Heart right ventricle (tissue), 16 donors: ENCODE results near the gene JUND. TPM values are rescaled to one million over a fixed set of nuclear protein-coding genes. Genes with fewer than 3 reads are reported as not detected.

ENCODE experiments used
- ATAC-seq, 8 donors: fragments of 200-7000 bp; cut with Tn5 transposase; one replicate each; pipeline ENCODE4 v1.9.1; 2020; ENCODE audit warnings: mild to moderate bottlenecking in 8 of 8, moderate library complexity in 8 of 8, moderate number of reproducible peaks in 1 of 8
- DNase-seq, 2 donors: peaks; one replicate each; pipeline ENCODE4 v3.0.0-alpha.2; 2020
- H3K27ac ChIP-seq, 10 donors: fragments of 200-600 bp; sonication (generic) in 2 of 10; one replicate each; pipeline versions ENCODE4 v1.5.0 to v1.8.0; 2020 to 2022; ENCODE audit warnings: mild to moderate bottlenecking in 3 of 10
- H3K27me3 ChIP-seq, 7 donors: fragments of 200-600 bp; one replicate each; pipeline ENCODE4 v1.8.0; 2021 to 2022; ENCODE audit warnings: mild to moderate bottlenecking in 2 of 7
- H3K36me3 ChIP-seq, 9 donors: fragments of 200-600 bp; sonication (generic) in 1 of 9; one replicate each; pipeline versions ENCODE4 v1.5.0 to v1.8.0; 2020 to 2022; ENCODE audit warnings: mild to moderate bottlenecking in 2 of 9
- H3K4me1 ChIP-seq, 9 donors: fragments of 200-600 bp; sonication (generic) in 1 of 9; one replicate each; pipeline versions ENCODE4 v1.5.0 to v1.8.0; 2020 to 2022; ENCODE audit warnings: mild to moderate bottlenecking in 4 of 9
- H3K4me3 ChIP-seq, 10 donors: fragments of 200-600 bp; sonication (generic) in 2 of 10; one replicate each; pipeline versions ENCODE4 v1.5.0 to v1.8.0; 2020 to 2022; ENCODE audit warnings: mild to moderate bottlenecking in 7 of 10, moderate library complexity in 2 of 10
- H3K9me3 ChIP-seq, 11 donors: fragments of 200-600 bp in 10 of 11; sonication (generic) in 2 of 11; one replicate each; pipeline versions ENCODE4 v1.5.0 to v1.8.0; 2013 to 2022; ENCODE audit warnings: mild to moderate bottlenecking in 2 of 11, control low read depth in 1 of 11, moderate library complexity in 1 of 11
- WGBS, 2 donors: extraction: QIAGEN DNeasy Blood & Tissue Kit; methylation state at CpG; one replicate each; pipeline ENCODE4 v1.1.7; 2013; ENCODE audit warnings: inconsistent platforms in 1 of 2; 5-methylcytosine and 5-hydroxymethylcytosine counted together
- intact Hi-C, 10 donors: fragments of 100-400 bp; cut with DNase I; formaldehyde crosslinking; loops; one replicate each; pipeline versions ENCODE4 v1.11.1 to v1.14.2; 2022
- polyA plus RNA-seq, 2 donors: library from polyadenylated mRNA; stranded (reverse); fragments of 200-250 nt; gene quantifications; one replicate each; pipeline ENCODE4 v1.2.3, GENCODE V29; 2013
- total RNA-seq, 10 donors: library from RNA; stranded (reverse); fragmentation: NEBNext Ultra II Directional in 3 of 10; extraction: Animal tissue kit (Norgen Biotek cat#: 25700) in 3 of 10; gene quantifications; one replicate each; pipeline versions ENCODE4 v1.2.1 to v1.2.4, GENCODE V29; 2021 to 2023
- TF ChIP-seq, protein P1 (sequence below), 9 donors: fragments of 200-600 bp; sonication (generic) in 2 of 9; IDR thresholded peaks; one replicate each; pipeline versions ENCODE4 v1.5.0 to v1.8.0; 2021 to 2022; ENCODE audit warnings: antibody characterized with exemption in 9 of 9, mild to moderate bottlenecking in 5 of 9, moderate library complexity in 1 of 9
- donor health status: Arrhythmogenic right ventricular cardiomyopathy.
- donor health status: ischemic (EF 13 %, LVEDD 7.1; RV severe dilation, severe dysfunction).
- donor health status: healthy with polysubstance abuse.
- donor health status: DM: no; HTN: yes; CAD: no.
- donor health status: DM: no; HTN: no; CAD: no.
- donor health status: ischemic (EF 25% LVEDD 6.9; RV normal size, moderate dysfunction).
- donor health status: ischemic (EF 25% LVEDD 5.7; RV mildly dilated, moderate dysfunction).
- donor health status: healthy.
- donor health status: DM: yes; HTN: yes; CAD: no.
- donor health status: Ischemic cardiomyopathy.
- donor health status: ischemic (EF 35%, LVEDD 5.7; RV mildly dilated, moderate dysfunction).
- donor health status: nonischemic (EF 11% LVEDD 7.7; RV severe dilation, severe dysfunction).
- donor health status: DM: yes; HTN: yes; CAD: no.
- donor health status: PGD.
- donor health status: ischemic (EF 29% LVEDD 5.4; RV normal size, mild dysfunction).
- donor health status: nonischemic (EF 23%, LVEDD 6.1; RV moderate dilation, normal function).

JUND gene
- total and polyA plus RNA-seq, 12 donors, result 93.7 to 278 (median 133) TPM

DNA sequence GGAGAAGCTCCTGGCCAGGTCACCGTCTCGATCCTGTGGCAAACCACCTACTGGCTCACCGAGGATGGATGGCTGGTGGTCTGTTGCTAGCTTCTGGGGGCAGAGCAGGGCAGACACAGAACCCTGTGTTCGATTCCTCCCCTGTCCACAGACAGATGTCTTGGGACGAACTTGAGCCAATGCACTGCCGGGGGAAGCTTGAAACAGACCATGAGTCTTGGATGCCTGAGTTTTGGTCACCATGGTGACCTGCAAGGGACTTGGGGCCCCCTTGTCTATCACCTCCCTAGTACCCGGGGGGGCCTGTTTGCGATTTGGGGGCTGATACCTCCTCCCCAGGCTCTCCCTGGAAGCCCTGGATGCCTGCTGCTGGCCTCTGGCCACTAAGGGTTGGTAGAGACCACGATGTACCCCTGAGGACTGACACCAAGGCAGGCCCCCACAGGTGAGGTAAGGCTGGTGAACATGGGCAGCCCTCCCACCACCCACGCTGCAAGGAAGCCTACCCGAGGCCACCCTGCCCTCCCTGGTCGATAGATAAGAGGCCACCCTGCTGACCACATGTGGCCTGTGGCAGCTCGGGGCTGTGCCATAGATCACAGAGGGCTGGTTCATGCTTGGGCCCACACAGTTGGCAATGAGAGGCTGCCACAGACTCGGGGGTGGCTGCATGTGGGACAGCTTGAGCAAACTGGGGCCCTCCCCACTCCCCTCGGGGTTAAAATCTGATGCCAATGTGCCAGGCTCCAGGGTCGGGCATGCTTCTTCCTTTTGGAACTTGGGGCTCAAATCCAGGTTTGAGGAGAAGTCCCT is 17.9 kb downstream of the JUND start:
- TF ChIP-seq, protein P1, sequence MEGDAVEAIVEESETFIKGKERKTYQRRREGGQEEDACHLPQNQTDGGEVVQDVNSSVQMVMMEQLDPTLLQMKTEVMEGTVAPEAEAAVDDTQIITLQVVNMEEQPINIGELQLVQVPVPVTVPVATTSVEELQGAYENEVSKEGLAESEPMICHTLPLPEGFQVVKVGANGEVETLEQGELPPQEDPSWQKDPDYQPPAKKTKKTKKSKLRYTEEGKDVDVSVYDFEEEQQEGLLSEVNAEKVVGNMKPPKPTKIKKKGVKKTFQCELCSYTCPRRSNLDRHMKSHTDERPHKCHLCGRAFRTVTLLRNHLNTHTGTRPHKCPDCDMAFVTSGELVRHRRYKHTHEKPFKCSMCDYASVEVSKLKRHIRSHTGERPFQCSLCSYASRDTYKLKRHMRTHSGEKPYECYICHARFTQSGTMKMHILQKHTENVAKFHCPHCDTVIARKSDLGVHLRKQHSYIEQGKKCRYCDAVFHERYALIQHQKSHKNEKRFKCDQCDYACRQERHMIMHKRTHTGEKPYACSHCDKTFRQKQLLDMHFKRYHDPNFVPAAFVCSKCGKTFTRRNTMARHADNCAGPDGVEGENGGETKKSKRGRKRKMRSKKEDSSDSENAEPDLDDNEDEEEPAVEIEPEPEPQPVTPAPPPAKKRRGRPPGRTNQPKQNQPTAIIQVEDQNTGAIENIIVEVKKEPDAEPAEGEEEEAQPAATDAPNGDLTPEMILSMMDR (IDR thresholded peaks at IDR 0.05), result no peak
- DNase-seq (no peak), ATAC-seq (no peak)
- Histone ChIP-seq H3K27ac (no peak overlapping the region), H3K27me3 (no peaks in the 10 kb centered on the region), H3K9me3 (no peaks in the 10 kb centered on the region), H3K4me1 (no peaks in the 10 kb centered on the region), H3K4me3 (no peak overlapping the region), H3K36me3 (peaks cover 0 to 57% (median 15%) of the 10 kb centered on the region in 9 donors)
- intact Hi-C loops, result loop anchor here in 1 of 10 donors (10.0 kb wide), 1 partner anchor 131 kb away; the partner anchor contains the start of gene LRRC25
- WGBS, 2 donors, result 87 to 90% methylated on average over 16 of the region's 16 CpGs

DNA sequence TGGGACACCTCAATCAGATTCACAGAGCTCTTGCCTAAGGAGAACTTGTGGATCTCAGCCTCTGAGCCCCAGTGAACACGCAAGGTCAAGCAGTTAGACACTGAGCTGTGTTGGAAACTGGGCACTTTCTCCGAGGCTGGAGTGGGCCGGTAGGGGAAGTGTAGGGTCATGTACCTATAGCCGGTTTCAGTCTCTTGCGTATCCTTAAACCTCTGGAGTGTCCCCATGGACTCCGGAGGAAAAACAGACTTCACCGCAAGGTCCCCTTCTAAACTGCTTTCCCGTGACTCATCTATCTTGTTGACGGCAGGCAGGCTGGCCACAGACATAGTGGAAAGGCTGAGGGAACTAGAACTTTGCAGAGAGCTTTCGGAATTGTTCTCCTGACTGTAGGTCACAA is 18.5 kb downstream of the JUND start:
- TF ChIP-seq, protein P1 (IDR thresholded peaks at IDR 0.05), result no peak
- Histone ChIP-seq H3K27ac (no peak overlapping the region), H3K4me1 (no peaks in the 10 kb centered on the region), H3K36me3 (peaks cover 0 to 52% (median 15%) of the 10 kb centered on the region in 9 donors), H3K27me3 (no peaks in the 10 kb centered on the region), H3K4me3 (no peak overlapping the region), H3K9me3 (no peaks in the 10 kb centered on the region)
- no peak for ATAC-seq
- DNase-seq, result no peak
- WGBS, 2 donors, result 92 to 94% methylated on average over 10 of the region's 10 CpGs
- intact Hi-C loops, result loop anchor here in 1 of 10 donors (10.0 kb wide), 1 partner anchor 132 kb away; the partner anchor contains the start of gene LRRC25

DNA sequence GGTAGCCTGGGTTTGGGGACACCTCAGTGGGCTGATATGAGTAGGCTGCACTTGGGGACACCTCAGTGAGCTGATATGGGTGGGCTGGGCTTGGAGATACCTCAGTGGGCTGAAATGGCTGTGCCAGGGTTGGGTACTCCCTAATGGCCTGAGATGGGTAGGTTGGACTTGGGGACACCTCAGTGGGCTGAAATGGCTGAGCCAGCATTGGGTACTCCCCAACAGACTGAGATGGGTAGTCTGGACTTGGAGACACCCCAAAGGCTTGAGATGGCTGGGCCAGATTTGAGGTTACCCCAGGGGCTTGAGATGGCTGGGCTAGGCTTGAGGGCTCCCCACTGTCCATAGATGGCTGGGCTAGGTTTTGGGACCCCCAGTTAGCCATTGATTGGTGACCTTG is 19.3 kb downstream of the JUND start:
- Histone ChIP-seq H3K36me3 (peaks cover 0 to 50% (median 12%) of the 10 kb centered on the region in 9 donors), H3K4me1 (no peaks in the 10 kb centered on the region), H3K4me3 (no peak overlapping the region), H3K27me3 (no peaks in the 10 kb centered on the region), H3K27ac (no peak overlapping the region), H3K9me3 (no peaks in the 10 kb centered on the region)
- DNase-seq (no peak), ATAC-seq (no peak)
- TF ChIP-seq, protein P1 (IDR thresholded peaks at IDR 0.05), result no peak
- intact Hi-C loops, result loop anchor here in 1 of 10 donors (10.0 kb wide), 1 partner anchor 133 kb away; the partner anchor contains the start of gene LRRC25

DNA sequence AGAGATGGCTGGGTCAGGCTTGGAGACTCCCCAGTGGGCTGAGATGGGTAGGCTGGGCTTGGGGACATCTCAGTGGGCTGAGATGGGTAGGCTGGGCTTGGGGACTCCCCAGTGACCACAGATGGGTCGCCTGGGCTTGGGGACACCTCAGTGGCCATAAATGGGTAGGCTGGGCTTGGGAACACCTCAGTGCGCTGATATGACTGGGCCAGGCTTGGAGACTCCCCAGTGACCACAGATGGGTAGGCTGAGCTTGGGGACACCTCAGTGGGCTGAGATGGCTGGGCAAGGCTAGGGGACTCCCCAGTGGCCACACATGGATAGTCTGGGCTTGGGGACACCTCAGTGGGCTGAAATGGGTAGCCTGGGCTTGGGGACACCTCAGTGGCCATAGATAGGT is 19.9 kb downstream of the JUND start:
- DNase-seq (no peak), ATAC-seq (no peak)
- Histone ChIP-seq H3K9me3 (no peaks in the 10 kb centered on the region), H3K36me3 (peaks cover 0 to 44% (median 5%) of the 10 kb centered on the region in 9 donors), H3K4me1 (no peaks in the 10 kb centered on the region), H3K27me3 (no peaks in the 10 kb centered on the region), H3K4me3 (no peak overlapping the region), H3K27ac (no peak overlapping the region)
- intact Hi-C loops, result loop anchor here in 1 of 10 donors (10.0 kb wide), 1 partner anchor 133 kb away; the partner anchor contains the start of gene LRRC25
- 88 to 94% methylated on average over 2 of the region's 2 CpGs for WGBS, 2 donors
- TF ChIP-seq, protein P1 (IDR thresholded peaks at IDR 0.05), result no peak
